Adipocyte (in vitro differentiated cells): Measurements from ENCODE around the gene ASB6.

ENCODE experiments used
- DNase-seq: peaks from one replicate; pipeline ENCODE4 v3.0.0-alpha.2; 2015; ENCODE audit warnings: low read depth
- H3K27me3 ChIP-seq: replicated peaks from 2 replicates; pipeline ENCODE4 v1.7.0; 2013; ENCODE audit warnings: mild to moderate bottlenecking, low read length, moderate library complexity; ENCODE audit not compliant: control insufficient read depth, insufficient read depth
- H3K36me3 ChIP-seq: 2 replicates; pipeline ENCODE4 v1.7.0; 2013; ENCODE audit warnings: low read length, mild to moderate bottlenecking, moderate library complexity; ENCODE audit not compliant: control insufficient read depth, insufficient read depth, severe bottlenecking
- H3K4me1 ChIP-seq: 2 replicates; pipeline ENCODE4 v1.7.0; 2013; ENCODE audit warnings: mild to moderate bottlenecking, low read length, moderate library complexity; ENCODE audit not compliant: control insufficient read depth, insufficient read depth
- H3K4me3 ChIP-seq: 2 replicates; pipeline ENCODE4 v1.7.0; 2013; ENCODE audit warnings: mild to moderate bottlenecking, low read length, moderate library complexity
- H3K9ac ChIP-seq: 2 replicates; pipeline ENCODE4 v1.7.0; 2013; ENCODE audit warnings: mild to moderate bottlenecking, low read length, moderate library complexity
- H3K9me3 ChIP-seq: 2 replicates; pipeline ENCODE4 v1.7.0; 2013; ENCODE audit warnings: mild to moderate bottlenecking, low read length, moderate library complexity; ENCODE audit not compliant: control insufficient read depth

The ASB6 gene, protein sequence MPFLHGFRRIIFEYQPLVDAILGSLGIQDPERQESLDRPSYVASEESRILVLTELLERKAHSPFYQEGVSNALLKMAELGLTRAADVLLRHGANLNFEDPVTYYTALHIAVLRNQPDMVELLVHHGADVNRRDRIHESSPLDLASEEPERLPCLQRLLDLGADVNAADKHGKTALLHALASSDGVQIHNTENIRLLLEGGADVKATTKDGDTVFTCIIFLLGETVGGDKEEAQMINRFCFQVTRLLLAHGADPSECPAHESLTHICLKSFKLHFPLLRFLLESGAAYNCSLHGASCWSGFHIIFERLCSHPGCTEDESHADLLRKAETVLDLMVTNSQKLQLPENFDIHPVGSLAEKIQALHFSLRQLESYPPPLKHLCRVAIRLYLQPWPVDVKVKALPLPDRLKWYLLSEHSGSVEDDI

DNA sequence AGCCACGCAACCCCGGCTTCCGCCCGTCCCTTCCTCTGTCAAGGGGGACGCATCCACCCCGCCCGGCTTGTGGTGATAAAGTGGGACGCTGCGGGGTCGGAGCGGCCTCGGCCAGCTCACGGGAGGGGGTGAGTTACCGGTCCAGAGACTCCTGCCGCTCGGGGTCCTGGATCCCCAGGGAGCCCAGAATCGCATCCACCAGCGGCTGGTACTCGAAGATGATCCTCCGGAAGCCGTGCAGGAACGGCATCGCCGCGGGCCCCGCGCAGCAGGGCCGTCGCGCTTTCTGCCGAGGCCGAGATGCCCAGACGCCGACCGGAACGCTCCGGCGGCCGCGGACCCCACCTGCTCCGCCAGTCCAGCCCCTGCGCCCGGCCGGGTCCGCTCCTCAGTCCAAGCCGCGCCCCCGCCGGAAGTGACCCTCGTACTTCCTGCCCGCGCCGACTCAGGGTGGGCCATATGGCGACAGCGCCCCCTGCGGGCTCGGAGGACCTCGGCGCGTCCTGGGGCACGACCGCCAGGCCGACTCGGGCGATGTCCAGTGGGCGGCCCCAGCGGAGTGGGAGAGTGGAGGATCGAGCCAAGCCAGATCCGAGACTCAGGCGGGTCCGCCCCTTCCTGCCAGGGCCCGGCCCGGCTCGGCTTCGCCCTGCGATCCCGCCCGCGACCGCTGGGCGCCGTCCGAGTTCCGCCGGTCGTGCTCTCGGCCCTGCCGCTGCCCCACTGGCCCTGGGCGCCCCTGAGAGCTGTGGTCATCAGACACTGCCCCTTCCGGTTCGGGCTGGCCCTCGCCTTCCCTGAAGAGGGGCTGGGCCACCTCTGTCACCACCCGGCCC, at the start of gene ASB6:
Gene ASB6, minus strand, starts transcription at position 402 of the 836 bp plus-strand sequence. Its CDS starts 152 bp downstream, at position 250.
- Histone ChIP-seq H3K9ac (peak within 1 kb of the TSS; percentile 95), H3K4me3 (peak within 1 kb of the TSS; percentile 99), H3K27me3 (no peaks in the 10 kb centered on the region), H3K9me3 (no peaks in the 10 kb centered on the region), H3K36me3 (peaks cover 24% of the 10 kb centered on the region), H3K4me1 (peaks cover 23% of the 10 kb centered on the region)
- peak; percentile 98 for DNase-seq

DNA sequence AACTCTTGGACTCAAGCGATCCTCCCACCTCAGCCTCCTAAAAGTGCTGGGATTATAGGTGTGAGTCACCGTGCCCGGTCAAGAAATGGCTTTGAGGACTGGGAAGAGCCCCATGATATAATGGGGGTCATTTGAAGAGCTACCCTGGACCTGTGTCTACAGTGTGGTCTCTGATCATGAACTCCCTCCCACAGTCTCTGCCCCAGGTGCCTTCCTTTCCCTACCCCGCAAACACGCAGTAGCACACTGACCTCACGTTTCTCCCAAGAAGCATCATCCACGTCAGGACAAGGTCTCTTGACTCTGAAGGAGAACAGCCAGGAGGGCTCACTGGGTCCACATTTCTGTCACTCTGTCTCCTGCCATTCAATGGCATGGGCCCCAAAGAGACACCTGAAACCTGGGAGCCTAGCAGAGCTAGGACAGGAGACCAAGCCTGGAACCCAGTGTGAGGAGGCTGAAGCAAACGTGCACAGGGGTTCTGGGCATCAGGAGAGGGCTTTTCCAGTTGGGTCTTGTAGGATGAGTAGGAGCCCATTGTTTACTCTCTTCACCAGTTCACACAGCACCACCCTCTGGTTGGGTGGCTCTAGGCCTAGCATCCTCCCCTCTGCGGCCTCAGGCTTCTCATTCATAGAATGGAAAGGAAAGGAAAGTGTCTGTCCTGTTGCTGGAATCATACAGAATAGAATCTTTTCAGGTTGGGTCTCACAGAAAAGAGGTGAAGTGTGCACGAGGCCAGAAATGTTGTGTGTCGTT, 46.5 kb upstream of the ASB6 start:
- Histone ChIP-seq H3K36me3 (no peaks in the 10 kb centered on the region), H3K9me3 (no peaks in the 10 kb centered on the region), H3K4me3 (no peak overlapping the region), H3K27me3 (no peaks in the 10 kb centered on the region), H3K4me1 (no peaks in the 10 kb centered on the region), H3K9ac (no peak overlapping the region)
- no peak for DNase-seq

DNA sequence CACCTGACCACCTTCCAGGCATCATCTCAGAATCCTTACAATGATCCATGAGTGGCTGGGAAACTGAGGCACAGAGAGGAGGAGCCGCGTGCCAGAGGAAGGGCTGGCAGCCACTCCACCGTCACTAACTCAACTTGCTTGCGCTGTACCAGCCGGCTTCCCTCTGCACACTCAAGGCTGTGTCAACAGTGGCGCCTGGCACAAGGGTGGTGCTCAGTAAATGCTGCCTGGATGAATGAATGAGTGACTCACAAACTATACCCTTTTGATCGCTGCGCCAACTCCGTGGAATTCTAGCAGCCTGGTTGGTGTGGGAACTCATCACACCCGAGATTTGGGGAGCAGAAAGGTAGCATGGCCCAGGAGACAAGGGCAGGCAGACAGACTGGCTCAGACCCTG, 45.4 kb upstream of the ASB6 start:
- Histone ChIP-seq H3K9ac (no peak overlapping the region), H3K36me3 (no peaks in the 10 kb centered on the region), H3K4me3 (no peak overlapping the region), H3K9me3 (no peaks in the 10 kb centered on the region), H3K27me3 (no peaks in the 10 kb centered on the region), H3K4me1 (no peaks in the 10 kb centered on the region)
- no peak for DNase-seq

DNA sequence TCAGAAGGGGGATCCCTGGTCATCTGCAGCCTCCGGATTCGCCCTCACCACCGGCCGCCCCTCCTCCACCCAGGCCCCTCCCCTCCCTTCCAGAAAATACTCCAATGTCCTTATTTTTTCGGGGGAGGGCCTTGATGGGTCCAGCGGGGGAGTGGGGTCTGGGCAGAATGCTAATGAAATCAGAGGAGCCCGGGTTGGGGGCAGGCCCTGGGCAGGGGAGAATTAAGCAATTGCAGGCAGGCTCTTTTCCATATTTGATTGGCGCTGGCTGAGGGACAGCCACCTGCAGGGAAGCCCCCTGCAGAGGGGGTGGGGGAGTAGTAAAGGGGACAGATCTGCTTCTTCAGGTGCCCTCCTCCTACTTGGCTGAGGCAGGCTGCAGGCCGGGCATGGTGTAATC, 44.8 kb upstream of the ASB6 start:
- H3K27me3 ChIP-seq = no peaks in the 10 kb centered on the region

DNA sequence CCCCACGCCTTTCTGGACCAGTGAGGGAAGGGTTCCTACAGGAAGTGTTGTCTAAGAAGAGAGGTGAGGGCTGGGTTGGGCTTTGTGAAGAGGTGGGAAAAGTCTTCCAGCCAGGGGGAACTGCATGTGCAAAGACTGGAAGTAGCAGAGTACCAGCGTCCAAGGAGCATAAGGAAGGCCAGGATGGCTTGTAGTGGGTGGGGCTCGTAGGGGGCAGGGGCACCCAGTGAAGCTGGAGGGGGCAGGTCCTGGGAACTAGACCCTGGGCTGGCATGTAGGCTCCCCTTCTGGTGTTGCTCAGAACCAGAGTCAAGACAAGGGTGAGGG, 43.9 kb upstream of the ASB6 start:
- Histone ChIP-seq H3K4me3 (no peak overlapping the region), H3K4me1 (no peaks in the 10 kb centered on the region), H3K27me3 (no peaks in the 10 kb centered on the region), H3K9me3 (no peaks in the 10 kb centered on the region), H3K36me3 (no peaks in the 10 kb centered on the region), H3K9ac (no peak overlapping the region)
- no peak for DNase-seq

More for the DNA sequence above, 44.8 kb upstream of the ASB6 start:
- no peaks in the 10 kb centered on the region for H3K9me3 ChIP-seq
- no peaks in the 10 kb centered on the region for H3K4me1 ChIP-seq
- DNase-seq = no peak
- no peaks in the 10 kb centered on the region for H3K36me3 ChIP-seq
- H3K9ac ChIP-seq = no peak overlapping the region
- H3K4me3 ChIP-seq = no peak overlapping the region

DNA sequence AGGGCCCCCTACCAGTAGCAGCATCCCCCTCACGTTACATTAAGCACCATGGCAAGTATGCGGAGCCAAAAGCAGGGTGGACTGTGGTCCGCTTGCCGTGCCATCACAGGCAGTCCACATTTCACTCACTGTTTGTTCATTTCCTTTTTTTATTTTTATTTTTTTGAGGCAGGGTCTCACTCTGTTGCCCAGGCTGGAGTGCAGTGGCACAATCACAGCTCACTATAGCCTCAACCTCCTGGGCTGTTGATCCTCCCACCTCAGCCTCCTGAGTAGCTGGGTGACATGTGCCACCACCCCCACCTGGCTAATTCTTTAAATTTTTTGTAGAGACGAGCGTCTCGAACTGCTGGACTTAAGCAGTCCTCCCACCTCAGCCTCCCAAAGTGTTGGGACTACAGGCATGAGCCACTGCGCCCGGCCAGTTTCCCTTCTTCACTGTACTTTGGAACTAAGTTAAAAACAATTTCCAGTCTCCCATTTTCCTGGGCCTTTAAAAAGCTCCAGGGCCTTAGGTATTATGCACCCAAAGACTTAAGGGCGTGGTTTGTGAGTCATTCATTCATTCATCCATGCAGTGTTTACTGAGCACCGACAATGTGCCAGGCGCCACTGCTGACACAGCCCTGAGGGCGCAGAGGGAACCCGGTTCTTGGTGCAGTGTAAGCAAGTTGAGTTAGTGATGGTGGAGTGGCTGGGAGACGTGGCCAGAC, 43.4 kb upstream of the ASB6 start:
- H3K9me3 ChIP-seq = no peaks in the 10 kb centered on the region
- H3K4me1 ChIP-seq = no peaks in the 10 kb centered on the region
- H3K4me3 ChIP-seq = no peak overlapping the region
- H3K27me3 ChIP-seq = no peaks in the 10 kb centered on the region
- DNase-seq = peak; percentile 61
- no peak overlapping the region for H3K9ac ChIP-seq
- H3K36me3 ChIP-seq = no peaks in the 10 kb centered on the region

DNA sequence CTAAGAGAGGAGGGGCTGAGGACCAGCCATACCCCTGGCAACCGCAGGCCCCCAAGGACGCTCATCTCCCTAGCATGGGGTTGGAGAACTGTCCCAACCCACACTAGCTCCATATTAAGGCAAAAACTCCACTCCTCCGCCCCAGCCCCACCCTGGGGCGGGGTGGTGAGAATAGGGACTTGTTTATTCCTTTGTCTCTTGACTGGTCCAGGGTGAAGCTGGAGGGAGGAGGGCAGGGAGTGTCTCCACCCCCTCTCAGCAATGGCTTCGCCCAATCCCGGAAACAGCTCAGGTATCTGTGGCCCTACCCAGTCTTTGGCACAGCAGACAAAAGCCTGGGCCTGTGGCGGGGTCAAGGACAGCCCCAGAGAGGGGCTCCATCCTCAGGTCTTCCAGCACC, 40.4 kb upstream of the ASB6 start:
- Histone ChIP-seq H3K4me1 (peaks cover 8% of the 10 kb centered on the region), H3K36me3 (no peaks in the 10 kb centered on the region), H3K4me3 (no peak overlapping the region), H3K27me3 (no peaks in the 10 kb centered on the region), H3K9me3 (no peaks in the 10 kb centered on the region), H3K9ac (no peak overlapping the region)
- no peak for DNase-seq

DNA sequence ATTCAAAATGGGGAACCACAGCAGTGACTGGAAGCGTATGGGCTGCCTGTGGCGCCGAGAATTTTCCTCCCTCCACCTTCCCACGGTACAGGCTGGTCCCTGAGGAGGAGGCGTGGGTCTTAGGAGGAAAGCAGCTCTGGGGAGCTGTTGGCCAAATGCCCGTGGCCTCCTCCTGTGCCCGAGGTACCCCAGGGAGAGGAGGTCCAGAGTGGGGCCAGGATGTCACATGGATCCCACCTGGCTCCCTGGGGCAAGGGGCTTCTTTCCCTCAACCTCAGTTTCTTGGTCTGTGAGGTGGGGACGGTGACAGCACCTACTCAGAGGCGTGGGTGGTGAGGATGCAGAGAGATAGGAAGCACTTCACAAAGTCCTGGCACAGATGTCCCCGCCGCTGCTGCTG, 40.0 kb upstream of the ASB6 start:
- H3K27me3 ChIP-seq = no peaks in the 10 kb centered on the region
- no peaks in the 10 kb centered on the region for H3K9me3 ChIP-seq
- no peak for DNase-seq

DNA sequence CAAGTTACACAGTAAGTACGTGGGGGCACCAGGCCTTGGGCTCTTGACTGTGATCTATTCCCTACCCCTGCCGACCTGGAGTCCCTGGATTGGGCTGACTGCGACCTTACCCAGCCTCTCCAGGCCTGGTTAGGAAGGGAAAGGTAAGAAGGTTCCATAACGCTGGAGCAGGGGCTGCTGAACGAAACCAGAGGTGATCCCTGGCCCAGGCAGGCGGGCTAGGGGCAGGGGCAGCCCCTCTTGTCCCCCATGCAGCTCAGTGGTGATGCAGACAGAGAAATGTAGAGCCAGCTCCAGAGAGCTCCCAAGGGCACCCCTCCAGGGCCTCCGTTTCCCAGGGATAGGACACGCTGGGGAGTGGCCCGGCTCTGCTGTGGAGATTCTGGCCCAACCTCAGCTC, 37.6 kb upstream of the ASB6 start:
- Histone ChIP-seq H3K4me3 (no peak overlapping the region), H3K4me1 (peaks cover 27% of the 10 kb centered on the region), H3K9me3 (no peaks in the 10 kb centered on the region), H3K27me3 (no peaks in the 10 kb centered on the region), H3K9ac (no peak overlapping the region), H3K36me3 (no peaks in the 10 kb centered on the region)
- no peak for DNase-seq

More for the DNA sequence above, 40.0 kb upstream of the ASB6 start:
- no peak overlapping the region for H3K4me3 ChIP-seq
- no peak overlapping the region for H3K9ac ChIP-seq
- no peaks in the 10 kb centered on the region for H3K36me3 ChIP-seq
- peaks cover 13% of the 10 kb centered on the region for H3K4me1 ChIP-seq

DNA sequence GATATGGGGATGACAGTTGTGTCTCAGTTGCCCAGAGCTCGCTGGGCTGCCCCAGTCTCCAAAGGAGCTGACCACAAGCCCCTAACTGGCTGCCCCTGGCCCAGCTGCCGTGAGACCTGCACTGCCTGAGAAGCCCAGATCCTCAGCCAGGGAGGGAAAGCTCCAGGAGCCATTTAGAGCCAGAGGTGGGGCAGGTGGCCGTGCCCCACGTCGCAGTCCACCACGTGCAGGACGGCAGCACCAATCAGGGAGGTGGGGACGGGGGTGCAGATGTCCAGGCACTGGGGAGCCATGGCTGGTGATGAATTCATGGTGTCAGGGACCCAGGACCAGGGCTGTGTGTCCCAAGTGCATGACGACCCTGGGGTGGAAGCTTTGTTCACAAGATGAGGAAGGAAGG, 36.9 kb upstream of the ASB6 start:
- Histone ChIP-seq H3K36me3 (no peaks in the 10 kb centered on the region), H3K4me1 (peaks cover 27% of the 10 kb centered on the region), H3K4me3 (no peak overlapping the region), H3K9ac (no peak overlapping the region), H3K9me3 (no peaks in the 10 kb centered on the region), H3K27me3 (no peaks in the 10 kb centered on the region)
- no peak for DNase-seq
